GM18499 (cell line): Measurements from ENCODE around the gene LRRN2.

Experiments used
- ATAC-seq: cut with Tn5 transposase; IDR thresholded peaks from one replicate; pipeline ENCODE4 v1.9.1; 2021; ENCODE audit warnings: moderate number of reproducible peaks; ENCODE audit not compliant: insufficient read depth, unreplicated experiment

Gene LRRN2

GRCh38 chr1:204713541-204713940 lies 28.0 kb upstream of the LRRN2 start:
- no peak for ATAC-seq

GRCh38 chr1:204712708-204713430 lies 27.3 kb upstream of the LRRN2 start:
- ATAC-seq: no peak

GRCh38 chr1:204711947-204712701 lies 26.6 kb upstream of the LRRN2 start:
- ATAC-seq: no peak

GRCh38 chr1:204711103-204711946 lies 25.8 kb upstream of the LRRN2 start:
- no peak for ATAC-seq

- no peak for ATAC-seq
Measured at GRCh38 chr1:204709960-204710912, 24.7 kb upstream of the LRRN2 start.

GRCh38 chr1:204709021-204709420 lies 23.5 kb upstream of the LRRN2 start:
- no peak for ATAC-seq

DNA sequence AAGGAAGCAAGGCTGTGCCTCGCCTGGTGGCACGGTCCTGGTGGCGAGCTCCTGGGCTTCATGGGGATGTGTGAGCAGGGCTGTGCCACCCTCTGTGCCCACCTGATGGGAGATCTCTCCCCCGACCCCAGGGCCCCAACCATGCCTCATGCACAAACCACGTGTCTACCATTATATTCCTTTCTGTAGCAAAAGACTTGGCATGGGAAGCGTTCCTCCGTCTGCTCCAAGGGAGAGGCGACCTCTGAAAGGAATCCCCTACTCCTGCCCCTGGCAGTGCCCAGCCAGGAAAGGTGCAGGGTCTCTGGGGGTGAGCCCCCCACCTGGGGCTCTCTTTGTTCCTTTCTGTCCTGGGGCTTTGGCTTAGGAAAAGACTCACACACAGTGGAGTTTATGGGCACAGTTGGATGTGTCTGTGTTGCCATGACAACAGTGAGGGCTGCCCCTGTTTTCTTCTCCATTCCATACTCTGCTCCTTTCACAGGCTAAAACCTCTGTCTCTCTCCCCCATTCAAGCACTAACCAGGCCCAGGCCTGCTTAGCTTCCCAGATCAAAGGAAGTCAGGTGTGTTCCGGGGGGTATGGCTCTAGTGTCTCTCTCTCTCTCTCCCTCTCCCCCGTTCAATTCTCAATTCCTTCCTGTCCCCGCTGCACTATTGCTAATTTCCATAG lies 21.4 kb upstream of the LRRN2 start:
- ATAC-seq: no peak

GRCh38 chr1:204705888-204706837 lies 20.6 kb upstream of the LRRN2 start:
- ATAC-seq: no peak

DNA sequence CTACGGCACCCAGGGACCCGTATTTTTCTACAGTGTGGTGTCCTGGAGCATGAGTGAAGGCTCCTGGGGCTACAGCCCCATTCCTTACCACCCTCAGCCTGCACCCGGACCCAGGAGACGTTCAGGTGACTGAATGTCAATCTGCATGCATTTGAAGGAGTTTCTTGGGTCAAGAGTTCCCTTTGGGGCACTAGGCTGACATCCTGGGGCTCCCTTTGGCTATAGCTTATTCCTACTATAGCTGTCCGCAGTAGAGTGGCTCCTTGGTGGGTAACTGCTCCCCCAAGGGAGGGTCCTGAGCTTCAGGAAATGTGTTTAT lies 19.9 kb upstream of the LRRN2 start:
- ATAC-seq: no peak

GRCh38 chr1:204704794-204705492 lies 19.4 kb upstream of the LRRN2 start:
- ATAC-seq: no peak

GRCh38 chr1:204703826-204704612 lies 18.5 kb upstream of the LRRN2 start:
- ATAC-seq: no peak

GRCh38 chr1:204703268-204703664 lies 17.7 kb upstream of the LRRN2 start:
- no peak for ATAC-seq

DNA sequence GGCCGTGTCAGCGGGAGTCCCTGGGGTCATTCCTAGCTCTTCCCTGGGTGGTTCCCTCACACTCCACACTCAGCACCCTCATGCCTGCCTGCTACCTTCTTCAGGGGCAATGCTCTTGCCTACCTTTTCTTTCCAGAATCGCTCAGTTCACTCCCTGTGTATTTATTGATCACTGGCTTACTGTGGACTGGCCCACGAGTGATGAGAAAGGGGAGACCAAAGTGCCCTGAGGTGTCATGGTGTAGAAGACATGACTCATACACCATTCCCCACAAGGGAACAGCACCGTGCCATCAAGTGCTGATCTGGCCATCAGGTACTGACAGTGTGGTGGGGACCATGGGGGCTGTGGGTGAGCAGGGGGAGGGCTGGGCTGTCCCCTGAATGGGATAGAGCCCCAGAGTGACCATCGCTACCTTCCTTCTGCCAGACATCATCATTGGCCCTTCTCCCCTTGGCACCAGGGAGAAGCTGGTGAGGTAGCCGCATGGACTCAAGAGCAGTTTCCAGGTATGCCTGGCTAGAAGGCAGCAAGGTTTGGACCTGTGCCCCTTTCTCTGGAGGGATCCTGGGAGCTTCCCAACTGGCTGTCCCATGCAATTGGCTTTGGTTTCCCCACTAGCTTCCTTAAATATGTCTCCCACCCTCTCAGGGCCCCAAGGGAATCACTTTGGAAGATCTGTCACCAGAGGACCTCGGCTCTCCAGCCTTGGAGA lies 17.2 kb upstream of the LRRN2 start:
- ATAC-seq: no peak

GRCh38 chr1:204701229-204701628 lies 15.7 kb upstream of the LRRN2 start:
- no peak for ATAC-seq

- ATAC-seq: no peak
Measured at GRCh38 chr1:204697893-204698292, 12.4 kb upstream of the LRRN2 start.

DNA sequence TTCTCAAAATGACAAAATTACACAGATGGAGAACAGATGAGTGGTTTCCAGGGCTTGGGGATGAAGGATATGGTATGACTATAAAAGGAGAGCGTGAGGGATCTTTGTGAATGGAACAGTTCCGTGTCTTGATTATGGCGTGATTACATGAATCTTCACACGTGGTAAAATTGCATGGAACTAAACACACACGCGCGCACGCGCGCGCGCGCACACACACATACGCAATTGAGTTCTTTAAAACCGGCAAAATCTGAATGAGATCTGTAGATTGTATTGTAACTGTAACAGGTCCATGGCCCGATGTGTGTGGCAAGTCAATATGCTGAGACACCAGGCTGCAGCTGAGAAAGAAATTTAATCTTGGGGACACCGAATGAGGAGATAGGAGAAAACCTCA lies 11.1 kb upstream of the LRRN2 start:
- ATAC-seq: no peak
